Measurements from ENCODE around the gene ARSG. TPM values are rescaled to one million over a fixed set of nuclear protein-coding genes. Genes with fewer than 3 reads are reported as not detected.

The ARSG gene
- total and polyA plus RNA-seq, 2 of the 13 experiments (the other 11 are each of a cell fraction or from before 2014, with no cell fraction given) = 3.7 to 15.2 TPM

DNA sequence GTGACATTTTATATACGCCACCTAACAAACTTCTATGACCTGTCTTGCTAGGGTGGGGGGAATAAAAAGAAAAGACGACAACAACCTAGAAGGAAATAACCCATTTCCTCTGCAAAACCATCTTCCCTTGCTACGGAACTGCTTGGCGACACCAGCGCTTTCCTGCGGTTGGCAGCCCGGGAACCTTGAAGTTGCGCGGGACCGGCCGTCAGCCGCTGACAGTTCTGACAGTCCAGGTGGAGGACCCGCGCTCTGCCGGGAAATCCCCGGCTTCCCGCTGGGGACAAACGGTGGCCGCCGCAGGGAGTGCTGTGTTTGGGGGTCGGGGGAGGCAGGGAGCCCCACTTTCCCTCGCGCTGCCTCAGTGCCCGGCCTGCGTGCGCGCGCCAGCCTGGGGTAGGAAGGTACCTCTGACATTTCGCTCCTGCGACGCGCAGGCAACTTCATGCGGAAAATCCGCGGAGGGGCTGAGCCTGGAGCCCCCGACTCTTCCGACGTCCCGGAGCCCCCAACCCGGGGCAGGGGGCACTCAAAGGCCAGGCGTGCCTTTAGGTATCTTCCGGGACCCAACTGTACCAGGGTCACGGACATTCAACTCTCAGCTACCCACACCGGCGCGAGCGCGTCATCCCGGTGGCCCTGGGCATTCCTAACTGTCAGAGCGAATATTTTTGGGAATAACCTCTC, 884 bp upstream of the ARSG start (continued):
- TF ChIP-seq, protein P1, sequence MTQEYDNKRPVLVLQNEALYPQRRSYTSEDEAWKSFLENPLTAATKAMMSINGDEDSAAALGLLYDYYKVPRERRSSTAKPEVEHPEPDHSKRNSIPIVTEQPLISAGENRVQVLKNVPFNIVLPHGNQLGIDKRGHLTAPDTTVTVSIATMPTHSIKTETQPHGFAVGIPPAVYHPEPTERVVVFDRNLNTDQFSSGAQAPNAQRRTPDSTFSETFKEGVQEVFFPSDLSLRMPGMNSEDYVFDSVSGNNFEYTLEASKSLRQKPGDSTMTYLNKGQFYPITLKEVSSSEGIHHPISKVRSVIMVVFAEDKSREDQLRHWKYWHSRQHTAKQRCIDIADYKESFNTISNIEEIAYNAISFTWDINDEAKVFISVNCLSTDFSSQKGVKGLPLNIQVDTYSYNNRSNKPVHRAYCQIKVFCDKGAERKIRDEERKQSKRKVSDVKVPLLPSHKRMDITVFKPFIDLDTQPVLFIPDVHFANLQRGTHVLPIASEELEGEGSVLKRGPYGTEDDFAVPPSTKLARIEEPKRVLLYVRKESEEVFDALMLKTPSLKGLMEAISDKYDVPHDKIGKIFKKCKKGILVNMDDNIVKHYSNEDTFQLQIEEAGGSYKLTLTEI (CRISPR knock-in tag; conservative IDR thresholded peaks at IDR 0.05) = no peak
- peak; percentile 51; the same call in 1 of the 2 replicates for TF ChIP-seq ZBTB43 (CRISPR knock-in tag; conservative IDR thresholded peaks at IDR 0.05)
- TF ChIP-seq ZFP82 (CRISPR knock-in tag; IDR thresholded peaks at IDR 0.05; ENCODE audit: borderline replicate concordance) = no peak
- TF ChIP-seq TERF1 (CRISPR knock-in tag; IDR thresholded peaks at IDR 0.05) = no peak
- TF ChIP-seq NFYB (CRISPR knock-in tag; IDR thresholded peaks at IDR 0.05) = no peak
- TF ChIP-seq MTF2 (CRISPR knock-in tag; IDR thresholded peaks at IDR 0.05; ENCODE audit: borderline replicate concordance) = no peak
- TF ChIP-seq SP1 (IDR thresholded peaks at IDR 0.05) = no peak
- TF ChIP-seq SP1 (CRISPR knock-in tag; IDR thresholded peaks at IDR 0.05) = no peak
- no peak for TF ChIP-seq RFX5 (IDR thresholded peaks at IDR 0.05; ENCODE audit: low read depth, low read length)
